ENCODE data around the gene FBXO42. TPM values are rescaled to one million over a fixed set of nuclear protein-coding genes. Genes with fewer than 3 reads are reported as not detected.

FBXO42 gene
- total RNA-seq, 1 experiment from 2014 or later: 21.9 TPM

- Mint-ChIP-seq H3K9me3 (ENCODE audit: unreplicated experiment) (no peaks in the 10 kb centered on the region), H3K27ac (ENCODE audit: low read depth, unreplicated experiment) (no peak overlapping the region), H3K36me3 (ENCODE audit: insufficient read depth, unreplicated experiment) (peaks cover 9% of the 10 kb centered on the region), H3K4me1 (ENCODE audit: insufficient read depth, unreplicated experiment) (peaks cover 6% of the 10 kb centered on the region), H3K27me3 (ENCODE audit: insufficient read depth, unreplicated experiment) (no peaks in the 10 kb centered on the region), H3K4me3 (ENCODE audit: unreplicated experiment) (peak overlapping the region; percentile 73)
- DNase-seq (ENCODE audit: unreplicated experiment): no peak
- ChIA-PET CTCF (no interaction called here), POLR2A (no interaction called here)
- intact Hi-C loops (cut with micrococcal nuclease): no loop called here
- TF ChIP-seq CTCF (IDR thresholded peaks at IDR 0.05; ENCODE audit: unreplicated experiment): no peak
- no TSS peak for BruUV-seq (replicated peaks)
Measured at GRCh38 chr1:16207318-16208269, 144.7 kb downstream of the FBXO42 start.

GRCh38 chr1:16206547-16207317 is 145.5 kb downstream of the FBXO42 start:
- Mint-ChIP-seq H3K9me3 (ENCODE audit: unreplicated experiment) (no peaks in the 10 kb centered on the region), H3K36me3 (ENCODE audit: insufficient read depth, unreplicated experiment) (peaks cover 10% of the 10 kb centered on the region), H3K27ac (ENCODE audit: low read depth, unreplicated experiment) (peak overlapping the region; percentile 68), H3K27me3 (ENCODE audit: insufficient read depth, unreplicated experiment) (no peaks in the 10 kb centered on the region), H3K4me1 (ENCODE audit: insufficient read depth, unreplicated experiment) (peaks cover 6% of the 10 kb centered on the region), H3K4me3 (ENCODE audit: unreplicated experiment) (peak overlapping the region; percentile 73)
- intact Hi-C loops (cut with micrococcal nuclease): no loop called here
- no TSS peak for BruUV-seq (replicated peaks)
- ChIA-PET CTCF (no interaction called here), POLR2A (no interaction called here)
- DNase-seq (ENCODE audit: unreplicated experiment): peak; percentile 97
- no peak for TF ChIP-seq CTCF (IDR thresholded peaks at IDR 0.05; ENCODE audit: unreplicated experiment)

GRCh38 chr1:16205891-16206546 is 146.3 kb downstream of the FBXO42 start:
- H3K36me3 Mint-ChIP-seq (ENCODE audit: insufficient read depth, unreplicated experiment): peaks cover 10% of the 10 kb centered on the region
- ChIA-PET POLR2A (interaction anchor here (0.5 to 0.7 kb wide), 2 partner anchors 319 to 613 kb away, joined by 3 read pairs; no protein-coding TSS in a partner anchor), CTCF (interaction anchor here (0.6 to 1.1 kb wide), 2 partner anchors 48 to 197 kb away, joined by 3 read pairs; no protein-coding TSS in a partner anchor)
- H3K4me3 Mint-ChIP-seq (ENCODE audit: unreplicated experiment): peak overlapping the region; percentile 73
- H3K27me3 Mint-ChIP-seq (ENCODE audit: insufficient read depth, unreplicated experiment): no peaks in the 10 kb centered on the region
- no peak for TF ChIP-seq CTCF (IDR thresholded peaks at IDR 0.05; ENCODE audit: unreplicated experiment)
- intact Hi-C loops (cut with micrococcal nuclease): no loop called here
- no TSS peak for BruUV-seq (replicated peaks)
- no peaks in the 10 kb centered on the region for H3K9me3 Mint-ChIP-seq (ENCODE audit: unreplicated experiment)
- peaks cover 6% of the 10 kb centered on the region for H3K4me1 Mint-ChIP-seq (ENCODE audit: insufficient read depth, unreplicated experiment)
- no peak for DNase-seq (ENCODE audit: unreplicated experiment)
- H3K27ac Mint-ChIP-seq (ENCODE audit: low read depth, unreplicated experiment): peak overlapping the region; percentile 68
